IMR-90 (cell line): ENCODE data around the gene PRICKLE2. TPM values are rescaled to one million over a fixed set of nuclear protein-coding genes. Genes with fewer than 3 reads are reported as not detected.

Experiments used
- ATAC-seq: fragments of 200-7000 bp; cut with Tn5 transposase; 2 replicates; pipeline ENCODE4 v1.9.1; 2020; ENCODE audit warnings: low read depth, mild to moderate bottlenecking, moderate library complexity
- BruUV-seq: library from RNA; stranded (reverse); fragments of 400-500 nt; replicated peaks from 2 replicates; lab custom pipeline; 2021; lab: Mats Ljungman, UMichigan
- CTCF ChIA-PET: fragments of 300-600 bp; formaldehyde crosslinking; extraction: SDS; loops from one replicate; lab custom pipeline; 2021; ENCODE audit warnings: antibody characterized with exemption; lab: Yijun Ruan, JAX
- POLR2A ChIA-PET: fragments of 300-600 bp; sonication (Branson Sonifier 250); formaldehyde crosslinking; loops from one replicate; lab custom pipeline; 2022; ENCODE audit warnings: antibody characterized with exemption; ENCODE audit not compliant: unreplicated experiment; lab: Charles Lee
- DNase-seq: peaks from one replicate; pipeline ENCODE4 v3.0.0; 2013
- H2AFZ ChIP-seq: replicated peaks from 2 replicates; pipeline ENCODE3; 2013; ENCODE audit warnings: low read length, mild to moderate bottlenecking; ENCODE audit not compliant: poor library complexity
- H2AK5ac ChIP-seq: 2 replicates; pipeline ENCODE4 v1.6.1; 2013; ENCODE audit warnings: low read depth, low read length, inconsistent platforms
- H2AK9ac ChIP-seq: replicated peaks from 2 replicates; pipeline ENCODE3; 2013; ENCODE audit warnings: mild to moderate bottlenecking, low read depth, low read length, moderate library complexity; ENCODE audit not compliant: poor library complexity
- H2BK120ac ChIP-seq: 2 replicates; pipeline ENCODE4 v1.6.1; 2013; ENCODE audit warnings: low read depth, low read length, inconsistent platforms
- H2BK15ac ChIP-seq: 3 replicates; pipeline ENCODE4 v1.6.1; 2013; ENCODE audit warnings: low read depth, low read length, inconsistent platforms
- H2BK20ac ChIP-seq: 2 replicates; pipeline ENCODE4 v1.6.1; 2013; ENCODE audit warnings: low read depth, mild to moderate bottlenecking, inconsistent platforms, low read length, moderate library complexity
- H2BK5ac ChIP-seq: 2 replicates; pipeline ENCODE4 v1.6.1; 2013; ENCODE audit warnings: mild to moderate bottlenecking, low read depth, low read length, inconsistent platforms; ENCODE audit not compliant: poor library complexity, severe bottlenecking
- H3K14ac ChIP-seq: replicated peaks from 2 replicates; pipeline ENCODE4 v1.6.1; 2013; ENCODE audit warnings: low read depth, low read length, inconsistent platforms
- H3K18ac ChIP-seq: 2 replicates; pipeline ENCODE4 v1.6.1; 2013; ENCODE audit warnings: low read depth, low read length, control low read depth
- H3K23ac ChIP-seq: 2 replicates; pipeline ENCODE4 v1.6.1; 2013; ENCODE audit warnings: low read depth, low read length, inconsistent platforms
- H3K27ac ChIP-seq: 2 replicates; pipeline ENCODE4 v1.5.1; 2013; ENCODE audit warnings: mild to moderate bottlenecking, control low read depth, low read length; ENCODE audit not compliant: insufficient read depth
- H3K27me3 ChIP-seq: 2 replicates; pipeline ENCODE4 v1.6.1; 2013; ENCODE audit warnings: low read length; ENCODE audit not compliant: control insufficient read depth, insufficient read depth
- H3K36me3 ChIP-seq: 2 replicates; pipeline ENCODE4 v1.6.1; 2013; ENCODE audit warnings: low read length, mixed read lengths; ENCODE audit not compliant: control insufficient read depth, insufficient read depth
- H3K4ac ChIP-seq: 2 replicates; pipeline ENCODE4 v1.6.1; 2013; ENCODE audit warnings: low read depth, low read length, inconsistent platforms
- H3K4me1 ChIP-seq: 2 replicates; pipeline ENCODE4 v1.6.1; 2013; ENCODE audit warnings: low read length, mixed read lengths; ENCODE audit not compliant: control insufficient read depth, insufficient read depth
- H3K4me2 ChIP-seq: 2 replicates; pipeline ENCODE4 v1.6.1; 2013; ENCODE audit warnings: low read depth, mild to moderate bottlenecking, control low read depth, low read length, moderate library complexity
- H3K4me3 ChIP-seq: 2 replicates; pipeline ENCODE4 v1.5.1; 2013; ENCODE audit warnings: low read depth, mild to moderate bottlenecking, control low read depth, low read length, moderate library complexity; ENCODE audit not compliant: insufficient read depth
- H3K56ac ChIP-seq: 2 replicates; pipeline ENCODE4 v1.6.1; 2013; ENCODE audit warnings: low read length, inconsistent platforms; ENCODE audit not compliant: insufficient read depth; ENCODE audit errors: extremely low read depth
- H3K79me1 ChIP-seq, 2 experiments: 2 replicates each; pipeline ENCODE4 v1.6.1; 2013; ENCODE audit warnings: low read length in 2 of 2, inconsistent platforms in 1 of 2, low read depth in 1 of 2
- H3K9ac ChIP-seq: 2 replicates; pipeline ENCODE4 v1.6.1; 2013; ENCODE audit warnings: low read depth, low read length, control low read depth
- H3K9me1 ChIP-seq: 2 replicates; pipeline ENCODE4 v1.6.1; 2013; ENCODE audit warnings: low read length, inconsistent platforms; ENCODE audit not compliant: insufficient read depth
- H3K9me3 ChIP-seq: 2 replicates; pipeline ENCODE4 v1.6.1; 2013; ENCODE audit warnings: low read length; ENCODE audit not compliant: control insufficient read depth, insufficient read depth
- H4K20me1 ChIP-seq: 2 replicates; pipeline ENCODE4 v1.6.1; 2013; ENCODE audit warnings: low read length, inconsistent platforms; ENCODE audit not compliant: insufficient read depth
- H4K5ac ChIP-seq: 2 replicates; pipeline ENCODE4 v1.6.1; 2013; ENCODE audit warnings: mild to moderate bottlenecking, low read depth, low read length, control low read depth
- H4K8ac ChIP-seq, 2 experiments: 2 replicates each; pipeline ENCODE4 v1.6.1; 2013; ENCODE audit warnings: low read depth in 2 of 2, low read length in 2 of 2, control low read depth in 1 of 2, inconsistent platforms in 1 of 2
- H4K91ac ChIP-seq: 2 replicates; pipeline ENCODE4 v1.6.1; 2013; ENCODE audit warnings: low read depth, low read length, inconsistent platforms; ENCODE audit not compliant: insufficient read depth
- BHLHE40 ChIP-seq: fragments of 150-350 bp; IDR thresholded peaks from 2 replicates; pipeline ENCODE4 v1.6.1; 2016; ENCODE audit warnings: mild to moderate bottlenecking, low read depth, low read length
- CEBPB ChIP-seq: IDR thresholded peaks from 2 replicates; pipeline ENCODE4 v1.6.1; 2012; ENCODE audit warnings: low read depth, low read length, improper control_type of control experiment
- CHD1 ChIP-seq: IDR thresholded peaks from 2 replicates; pipeline ENCODE4 v1.6.1; 2012; ENCODE audit warnings: low read depth, low read length, improper control_type of control experiment
- CTCF ChIP-seq: conservative IDR thresholded peaks from 2 replicates; pipeline ENCODE4 v1.5.1; 2012; ENCODE audit warnings: mild to moderate bottlenecking, low read depth, low read length, improper control_type of control experiment
- FOS ChIP-seq: fragments of 150-350 bp; IDR thresholded peaks from 2 replicates; pipeline ENCODE4 v1.6.1; 2016; ENCODE audit warnings: low read depth, low read length
- MAZ ChIP-seq: IDR thresholded peaks from 2 replicates; pipeline ENCODE4 v1.6.1; 2012; ENCODE audit warnings: low read depth, mild to moderate bottlenecking, low read length, improper control_type of control experiment, moderate library complexity, borderline replicate concordance
- MXI1 ChIP-seq: IDR thresholded peaks from 2 replicates; pipeline ENCODE4 v1.6.1; 2012; ENCODE audit warnings: low read depth, mild to moderate bottlenecking, low read length, moderate library complexity, borderline replicate concordance
- NFE2L2 ChIP-seq: fragments of 150-350 bp; IDR thresholded peaks from 2 replicates; pipeline ENCODE4 v1.6.1; 2016; ENCODE audit warnings: low read depth, mild to moderate bottlenecking, low read length
- POLR2A ChIP-seq: IDR thresholded peaks from 2 replicates; pipeline ENCODE4 v1.6.1; 2012; ENCODE audit warnings: mild to moderate bottlenecking, low read depth, low read length
- RAD21 ChIP-seq: IDR thresholded peaks from 2 replicates; pipeline ENCODE4 v1.6.1; 2012; ENCODE audit warnings: low read length, improper control_type of control experiment
- RCOR1 ChIP-seq: IDR thresholded peaks from 2 replicates; pipeline ENCODE4 v1.6.1; 2012; ENCODE audit warnings: mild to moderate bottlenecking, low read length, improper control_type of control experiment; ENCODE audit not compliant: insufficient replicate concordance
- USF2 ChIP-seq: fragments of 150-350 bp; IDR thresholded peaks from 2 replicates; pipeline ENCODE4 v1.6.1; 2017; ENCODE audit warnings: mild to moderate bottlenecking, antibody characterized with exemption, low read length, low read depth
- WGBS, 2 experiments: methylation state at CpG; one replicate each; pipeline versions ENCODE4 v1.1.5 to v1.1.7; 2013; ENCODE audit warnings: missing lambda C conversion rate in 2 of 2; ENCODE audit not compliant: insufficient read length in 1 of 2; ENCODE audit errors: extremely low coverage in 2 of 2; 5-methylcytosine and 5-hydroxymethylcytosine counted together
- dilution Hi-C: fragments of 300-500 bp; cut with HindIII; formaldehyde crosslinking; loops from one replicate; pipeline ENCODE4 v1.14.3; 2018; ENCODE audit warnings: low sequenced_read_pairs; ENCODE audit not compliant: unreplicated experiment
- in situ Hi-C: fragments of 300-500 bp; cut with MboI; formaldehyde crosslinking; loops from 3 replicates; pipeline ENCODE4 v1.14.3; 2019; ENCODE audit warnings: low sequenced_read_pairs, inconsistent platforms, mixed read lengths
- intact Hi-C: fragments of 100-400 bp; cut with micrococcal nuclease; formaldehyde crosslinking; loops from 2 replicates; pipeline ENCODE4 v1.10.0; 2022
- polyA plus RNA-seq, 3 experiments: library from polyadenylated mRNA; depleted of rRNA; stranded (reverse); fragments of >200 nt; gene quantifications; 2 replicates each; pipeline ENCODE4 v1.2.3, GENCODE V29; 2012; ENCODE audit warnings: low replicate concordance in 1 of 3
- total RNA-seq: library from RNA; depleted of rRNA; stranded (reverse); fragments of >200 nt; gene quantifications from 2 replicates; pipeline ENCODE4 v1.2.3, GENCODE V29; 2012

Gene PRICKLE2
- total and polyA plus RNA-seq, 2 of the 4 experiments (the other 2 are of a cell fraction) = 4.1 to 14.2 TPM

- WGBS, 2 experiments = no CpG with 5 or more reads among the region's 6 CpGs
- Histone ChIP-seq H4K20me1 (no peaks in the 10 kb centered on the region; the same call in none of the 2 replicates), H3K4me3 (no peak overlapping the region), H3K4me1 (peaks cover 18% of the 10 kb centered on the region), H4K8ac (peak overlapping the region; percentile 53 to 74), H4K5ac (peak overlapping the region; percentile 6), H3K18ac (peak overlapping the region; percentile 71), H2AK9ac (peak overlapping the region; percentile 67), H3K9me1 (peaks cover 20% of the 10 kb centered on the region), H3K14ac (peak overlapping the region; percentile 59), H3K4ac (peak overlapping the region; percentile 88), H3K79me1 (peaks cover 12 to 48% of the 10 kb centered on the region in 2 experiments), H3K9me3 (no peaks in the 10 kb centered on the region), H2BK15ac (peak overlapping the region; percentile 67; the same call in 2 of the 3 replicates), H3K36me3 (peaks cover 41% of the 10 kb centered on the region), H2AK5ac (peak overlapping the region; percentile 75; the same call in 1 of the 2 replicates), H2BK120ac (peak overlapping the region; percentile 65), H3K9ac (peak overlapping the region; percentile 49), H2BK20ac (peak overlapping the region; percentile 27), H2BK5ac (peak overlapping the region; percentile 83), H4K91ac (peak overlapping the region; percentile 89), H3K23ac (peak overlapping the region; percentile 49; the same call in 1 of the 2 replicates), H3K56ac (no peak overlapping the region), H2AFZ (no peak overlapping the region), H3K27ac (peak overlapping the region; percentile 96), H3K4me2 (no peak overlapping the region; the same call in 1 of the 2 replicates), H3K27me3 (no peaks in the 10 kb centered on the region)
- CTCF ChIA-PET = no interaction called here
- intact Hi-C loops (loop anchor here (1.0 to 5.0 kb wide), 5 partner anchors 72 to 332 kb away; no protein-coding TSS in a partner anchor), dilution Hi-C loops (no loop called here), in situ Hi-C loops (no loop called here)
- TF ChIP-seq CEBPB = no peak
- TF ChIP-seq MAZ = no peak
- no peak for TF ChIP-seq BHLHE40
- no peak for TF ChIP-seq FOS
- TF ChIP-seq USF2 = no peak
- TF ChIP-seq MXI1 = no peak
- no peak for TF ChIP-seq RAD21
- TF ChIP-seq NFE2L2 = no peak
- TF ChIP-seq CHD1 = no peak
- TF ChIP-seq CTCF = no peak
- no peak for TF ChIP-seq POLR2A
- no peak for TF ChIP-seq RCOR1
- POLR2A ChIA-PET = no interaction called here
- ATAC-seq = no peak
- no TSS peak for BruUV-seq
- DNase-seq = no peak
Observed at GRCh38 chr3:64149886-64150285, 75.4 kb downstream of the PRICKLE2 start.
